DOHH2 (cell line): Measurements from ENCODE around the gene PGF.

ENCODE experiments used
- H3F3A ChIP-seq: fragments of 200-600 bp; sonication (generic), shearing (Covaris generic); 2 replicates; pipeline ENCODE4 v1.6.0; 2016; ENCODE audit warnings: antibody characterized with exemption, mild to moderate bottlenecking; ENCODE audit not compliant: control insufficient read depth, insufficient read depth
- H3K27ac ChIP-seq: fragments of 200-600 bp; sonication (generic); 2 replicates; pipeline ENCODE4 v1.5.1; 2014; ENCODE audit warnings: low read depth, mild to moderate bottlenecking, low read length, moderate library complexity
- H3K27me3 ChIP-seq: fragments of 200-600 bp; sonication (generic); 2 replicates; pipeline ENCODE4 v1.6.1; 2014; ENCODE audit warnings: mild to moderate bottlenecking, low read length, mixed read lengths; ENCODE audit not compliant: control insufficient read depth
- H3K36me3 ChIP-seq: fragments of 200-600 bp; sonication (generic); 2 replicates; pipeline ENCODE4 v1.6.1; 2014; ENCODE audit warnings: mild to moderate bottlenecking, low read length, moderate library complexity, mixed read lengths; ENCODE audit not compliant: control insufficient read depth
- H3K4me1 ChIP-seq: fragments of 200-600 bp; sonication (generic); 2 replicates; pipeline ENCODE4 v1.6.1; 2014; ENCODE audit warnings: mild to moderate bottlenecking, low read length, mixed read lengths; ENCODE audit not compliant: control insufficient read depth
- H3K4me2 ChIP-seq: fragments of 200-600 bp; sonication (generic); 2 replicates; pipeline ENCODE4 v1.6.0; 2014; ENCODE audit warnings: mild to moderate bottlenecking, low read length, moderate library complexity
- H3K4me3 ChIP-seq: fragments of 200-600 bp; sonication (generic); 2 replicates; pipeline ENCODE4 v1.5.1; 2014; ENCODE audit warnings: mild to moderate bottlenecking, low read length, mixed read lengths
- H3K79me2 ChIP-seq: fragments of 200-600 bp; sonication (generic); 2 replicates; pipeline ENCODE4 v1.6.1; 2014; ENCODE audit warnings: mild to moderate bottlenecking, low read length, mixed read lengths; ENCODE audit not compliant: control insufficient read depth
- H3K9me2 ChIP-seq: fragments of 200-600 bp; sonication (generic); replicated peaks from 2 replicates; pipeline ENCODE4 v1.6.1; 2014; ENCODE audit warnings: mild to moderate bottlenecking, low read length, mixed read lengths; ENCODE audit not compliant: control insufficient read depth
- H3K9me3 ChIP-seq: fragments of 200-600 bp; sonication (generic); 2 replicates; pipeline ENCODE4 v1.6.1; 2014; ENCODE audit warnings: antibody characterized with exemption, low read length, mixed read lengths; ENCODE audit not compliant: control insufficient read depth, insufficient read depth
- H4K20me1 ChIP-seq: fragments of 200-600 bp; sonication (generic); 2 replicates; pipeline ENCODE4 v1.6.0; 2014; ENCODE audit warnings: low read depth, mild to moderate bottlenecking, antibody characterized with exemption, low read length, moderate library complexity; ENCODE audit not compliant: control insufficient read depth, insufficient read depth
- EZH2phosphoT487 ChIP-seq: fragments of 200-600 bp; sonication (generic); IDR thresholded peaks from 2 replicates; pipeline ENCODE4 v1.6.1; 2017; ENCODE audit warnings: borderline replicate concordance, mild to moderate bottlenecking, antibody characterized with exemption, low read length, moderate library complexity, mixed read lengths
- TF ChIP-seq, protein P1 (sequence below): fragments of 200-600 bp; sonication (generic); IDR thresholded peaks from one replicate; pipeline ENCODE4 v1.5.1; 2014; ENCODE audit warnings: antibody characterized with exemption, mild to moderate bottlenecking, low read depth, low read length; ENCODE audit not compliant: poor library complexity, severe bottlenecking

Gene PGF

DNA sequence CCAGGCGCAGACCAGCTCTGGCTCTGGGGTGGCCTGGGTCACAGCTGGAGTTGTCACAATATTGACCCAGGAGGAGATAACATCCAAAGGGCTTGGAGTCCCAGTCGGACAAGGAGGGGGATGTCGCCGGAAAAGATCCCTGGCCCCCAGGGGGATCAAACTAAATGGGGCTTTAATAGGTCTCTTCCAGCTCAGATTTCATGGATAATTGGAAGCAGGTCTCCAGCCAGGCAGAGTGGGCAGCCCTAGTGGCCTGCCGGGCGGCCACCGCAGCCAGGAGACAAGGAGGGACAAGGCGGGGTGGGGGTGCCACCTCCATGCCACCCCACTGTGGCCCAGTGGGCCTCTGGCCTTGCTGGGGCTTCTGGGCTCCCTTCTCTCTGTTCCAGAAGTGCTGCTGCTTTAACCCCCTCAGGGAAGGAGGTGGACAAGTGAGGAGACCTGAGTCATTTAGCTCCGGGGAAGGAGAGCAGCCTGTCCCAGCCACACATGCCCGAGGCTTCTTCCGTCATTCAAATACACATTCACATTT is 23.1 kb upstream of the PGF start:
- H3K27me3 ChIP-seq: no peaks in the 10 kb centered on the region
- H3K4me1 ChIP-seq: peaks cover 3% of the 10 kb centered on the region
- no peaks in the 10 kb centered on the region for H4K20me1 ChIP-seq
- no peak overlapping the region for H3K4me2 ChIP-seq
- no peak overlapping the region for H3K4me3 ChIP-seq
- H3K27ac ChIP-seq: no peak overlapping the region
- H3K79me2 ChIP-seq: no peaks in the 10 kb centered on the region
- no peaks in the 10 kb centered on the region for H3F3A ChIP-seq
- TF ChIP-seq, protein P1, sequence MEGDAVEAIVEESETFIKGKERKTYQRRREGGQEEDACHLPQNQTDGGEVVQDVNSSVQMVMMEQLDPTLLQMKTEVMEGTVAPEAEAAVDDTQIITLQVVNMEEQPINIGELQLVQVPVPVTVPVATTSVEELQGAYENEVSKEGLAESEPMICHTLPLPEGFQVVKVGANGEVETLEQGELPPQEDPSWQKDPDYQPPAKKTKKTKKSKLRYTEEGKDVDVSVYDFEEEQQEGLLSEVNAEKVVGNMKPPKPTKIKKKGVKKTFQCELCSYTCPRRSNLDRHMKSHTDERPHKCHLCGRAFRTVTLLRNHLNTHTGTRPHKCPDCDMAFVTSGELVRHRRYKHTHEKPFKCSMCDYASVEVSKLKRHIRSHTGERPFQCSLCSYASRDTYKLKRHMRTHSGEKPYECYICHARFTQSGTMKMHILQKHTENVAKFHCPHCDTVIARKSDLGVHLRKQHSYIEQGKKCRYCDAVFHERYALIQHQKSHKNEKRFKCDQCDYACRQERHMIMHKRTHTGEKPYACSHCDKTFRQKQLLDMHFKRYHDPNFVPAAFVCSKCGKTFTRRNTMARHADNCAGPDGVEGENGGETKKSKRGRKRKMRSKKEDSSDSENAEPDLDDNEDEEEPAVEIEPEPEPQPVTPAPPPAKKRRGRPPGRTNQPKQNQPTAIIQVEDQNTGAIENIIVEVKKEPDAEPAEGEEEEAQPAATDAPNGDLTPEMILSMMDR: no peak
- no peak for TF ChIP-seq EZH2phosphoT487
- H3K9me3 ChIP-seq: no peaks in the 10 kb centered on the region
- H3K36me3 ChIP-seq: no peaks in the 10 kb centered on the region
- H3K9me2 ChIP-seq: no peaks in the 10 kb centered on the region

GRCh38 chr14:74977901-74978385 is 22.5 kb upstream of the PGF start:
- H3K4me2 ChIP-seq: no peak overlapping the region
- no peaks in the 10 kb centered on the region for H3K9me2 ChIP-seq
- no peaks in the 10 kb centered on the region for H4K20me1 ChIP-seq
- H3K4me1 ChIP-seq: peaks cover 8% of the 10 kb centered on the region
- no peaks in the 10 kb centered on the region for H3K79me2 ChIP-seq
- no peaks in the 10 kb centered on the region for H3K36me3 ChIP-seq
- H3F3A ChIP-seq: no peaks in the 10 kb centered on the region
- TF ChIP-seq, protein P1: no peak
- no peak for TF ChIP-seq EZH2phosphoT487
- H3K9me3 ChIP-seq: no peaks in the 10 kb centered on the region
- no peak overlapping the region for H3K4me3 ChIP-seq
- H3K27me3 ChIP-seq: no peaks in the 10 kb centered on the region
- H3K27ac ChIP-seq: no peak overlapping the region

DNA sequence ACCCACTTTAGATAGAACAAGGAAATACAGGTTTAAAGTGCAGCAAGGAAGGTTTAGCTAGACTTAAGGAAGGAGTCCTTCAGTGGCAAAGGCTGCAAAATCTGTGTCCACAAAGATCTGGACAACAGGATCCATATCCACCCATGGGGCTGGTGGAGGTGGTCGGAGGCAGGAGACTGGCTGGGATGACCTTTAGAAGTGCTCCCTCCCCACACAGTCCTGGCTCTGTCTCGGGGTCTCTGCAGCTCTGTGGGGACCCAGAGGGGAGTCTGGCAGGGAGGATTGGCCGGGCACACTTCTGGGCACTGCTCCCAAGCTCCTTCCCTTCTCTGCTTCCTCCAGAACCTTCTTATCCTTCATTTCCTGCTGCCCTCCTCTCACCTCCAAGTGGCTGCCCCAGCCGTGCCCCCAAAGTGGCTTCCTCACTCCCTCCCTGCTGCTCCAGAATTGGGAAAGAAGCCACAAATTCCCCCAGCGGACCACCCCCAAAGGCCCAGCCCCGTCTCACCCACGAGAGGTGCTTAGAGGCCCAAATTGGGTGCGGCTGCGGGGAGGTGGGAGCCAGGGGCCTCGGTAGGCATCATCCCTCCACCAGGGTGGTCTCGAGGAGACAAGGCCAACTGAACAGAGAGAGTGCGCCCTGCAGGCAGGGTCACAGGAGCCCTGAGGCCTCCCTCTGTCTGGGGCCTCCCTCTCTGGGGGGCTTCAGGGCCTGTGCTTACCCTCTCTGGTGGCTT is 21.9 kb upstream of the PGF start:
- Histone ChIP-seq H3K4me2 (no peak overlapping the region), H3K9me2 (no peaks in the 10 kb centered on the region), H3K9me3 (no peaks in the 10 kb centered on the region), H3K27me3 (no peaks in the 10 kb centered on the region), H3K4me3 (no peak overlapping the region), H4K20me1 (no peaks in the 10 kb centered on the region), H3F3A (no peaks in the 10 kb centered on the region), H3K27ac (no peak overlapping the region), H3K4me1 (peaks cover 8% of the 10 kb centered on the region), H3K79me2 (no peaks in the 10 kb centered on the region), H3K36me3 (no peaks in the 10 kb centered on the region)
- TF ChIP-seq EZH2phosphoT487: no peak
- TF ChIP-seq, protein P1: no peak
